WERI-Rb-1 (cell line): ENCODE data around the gene NFKB1.

ENCODE experiments used
- DNase-seq: peaks from one replicate; pipeline ENCODE4 v3.0.0-alpha.2; 2020
- H3K27ac ChIP-seq: fragments of 250-450 bp; sonication (Bioruptor Pico); 2 replicates; pipeline ENCODE4 v1.5.1; 2020; ENCODE audit warnings: mild to moderate bottlenecking, moderate library complexity
- H3K27me3 ChIP-seq: fragments of 250-450 bp; sonication (Bioruptor Pico); 2 replicates; pipeline ENCODE4 v1.5.1; 2021; ENCODE audit warnings: mild to moderate bottlenecking, low read depth, moderate library complexity; ENCODE audit not compliant: insufficient read depth, severe bottlenecking
- H3K36me3 ChIP-seq: fragments of 250-450 bp; sonication (Bioruptor Pico); 2 replicates; pipeline ENCODE4 v1.5.1; 2020; ENCODE audit warnings: mild to moderate bottlenecking, moderate library complexity
- H3K4me3 ChIP-seq: 2 replicates; pipeline ENCODE4 v1.5.1; 2011; ENCODE audit warnings: low read depth, mild to moderate bottlenecking, control low read depth, low read length
- H3K9me3 ChIP-seq: fragments of 250-450 bp; sonication (Bioruptor Pico); 2 replicates; pipeline ENCODE4 v1.5.1; 2021; ENCODE audit warnings: mild to moderate bottlenecking, moderate library complexity; ENCODE audit not compliant: severe bottlenecking
- CTCF ChIP-seq: IDR thresholded peaks from 2 replicates; pipeline ENCODE4 v1.5.1; 2011; ENCODE audit warnings: low read depth, mild to moderate bottlenecking, control low read depth, inconsistent platforms, low read length

Gene NFKB1

GRCh38 chr4:102533348-102533747, 32.2 kb downstream of the NFKB1 start:
- TF ChIP-seq CTCF = no peak
- Histone ChIP-seq H3K36me3 (no peaks in the 10 kb centered on the region), H3K4me3 (no peak overlapping the region), H3K27me3 (no peaks in the 10 kb centered on the region), H3K9me3 (no peaks in the 10 kb centered on the region), H3K27ac (no peak overlapping the region)
- DNase-seq = no peak

DNA sequence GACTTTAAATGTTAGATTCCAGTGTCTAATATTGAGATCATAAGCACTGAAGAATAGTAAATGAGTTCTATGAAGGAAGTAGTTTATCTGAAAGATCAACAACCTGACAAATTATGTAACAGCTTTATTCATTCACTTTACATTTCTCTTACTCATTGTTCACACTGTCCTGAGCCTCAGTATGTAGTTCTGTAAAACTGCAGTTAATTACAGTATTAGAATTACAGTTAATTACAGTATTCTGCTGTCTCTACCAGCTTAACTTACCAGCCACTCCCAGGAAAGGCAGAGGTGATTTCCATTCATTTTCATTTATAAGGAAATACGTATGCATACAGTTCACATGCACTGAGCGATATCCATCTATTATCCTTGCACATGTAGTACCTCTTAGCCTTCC, 32.7 kb downstream of the NFKB1 start:
- TF ChIP-seq CTCF = no peak
- DNase-seq = no peak
- H3K36me3 ChIP-seq = no peaks in the 10 kb centered on the region
- no peak overlapping the region for H3K4me3 ChIP-seq
- no peaks in the 10 kb centered on the region for H3K9me3 ChIP-seq
- H3K27me3 ChIP-seq = no peaks in the 10 kb centered on the region
- no peak overlapping the region for H3K27ac ChIP-seq

GRCh38 chr4:102534845-102535244, 33.7 kb downstream of the NFKB1 start:
- no peak for DNase-seq
- H3K9me3 ChIP-seq = no peaks in the 10 kb centered on the region
- H3K27ac ChIP-seq = no peak overlapping the region
- no peaks in the 10 kb centered on the region for H3K27me3 ChIP-seq
- H3K4me3 ChIP-seq = no peak overlapping the region
- no peaks in the 10 kb centered on the region; the same call in 1 of the 2 replicates for H3K36me3 ChIP-seq
- no peak for TF ChIP-seq CTCF

- no peak for DNase-seq
- Histone ChIP-seq H3K9me3 (no peaks in the 10 kb centered on the region), H3K27me3 (no peaks in the 10 kb centered on the region), H3K27ac (no peak overlapping the region), H3K36me3 (no peaks in the 10 kb centered on the region; the same call in 1 of the 2 replicates), H3K4me3 (no peak overlapping the region)
- no peak for TF ChIP-seq CTCF
These were observed 34.4 kb downstream of the NFKB1 start for GRCh38 chr4:102535398-102536082.

DNA sequence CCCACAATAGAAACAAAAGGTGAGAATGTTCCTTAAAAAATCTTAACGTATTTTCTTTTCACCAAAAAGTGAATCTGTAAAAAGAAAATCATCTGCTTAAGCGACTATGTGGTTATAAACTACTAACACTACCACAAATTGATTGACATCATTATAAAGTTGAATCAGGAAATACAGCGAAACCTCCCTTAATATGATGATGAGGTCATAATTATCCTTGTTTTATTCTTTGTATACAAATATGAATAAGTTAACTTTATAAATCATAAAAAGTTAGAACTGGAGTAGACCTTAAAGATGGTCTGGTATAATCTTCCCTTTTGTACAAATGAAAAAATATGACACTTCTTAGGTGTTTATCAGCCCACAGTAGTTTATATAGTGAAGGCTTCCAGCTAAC, 35.6 kb downstream of the NFKB1 start:
- no peaks in the 10 kb centered on the region for H3K27me3 ChIP-seq

More for the DNA sequence above, 35.6 kb downstream of the NFKB1 start:
- no peak for DNase-seq
- H3K4me3 ChIP-seq = no peak overlapping the region
- no peaks in the 10 kb centered on the region for H3K9me3 ChIP-seq
- no peak overlapping the region for H3K27ac ChIP-seq
- H3K36me3 ChIP-seq = no peaks in the 10 kb centered on the region; the same call in 1 of the 2 replicates
- TF ChIP-seq CTCF = no peak
